H1 (cell line): ENCODE measurements around the gene HTR3C. TPM values are rescaled to one million over a fixed set of nuclear protein-coding genes. Genes with fewer than 3 reads are reported as not detected.

ENCODE experiments used
- CHD7 ChIP-seq: fragments of 300-600 bp; sonication (generic); IDR thresholded peaks from 2 replicates; pipeline ENCODE4 v1.7.1; 2012; ENCODE audit warnings: low read length, moderate library complexity, mild to moderate bottlenecking, inconsistent platforms; ENCODE audit not compliant: insufficient replicate concordance
- POLR2AphosphoS5 ChIP-seq: IDR thresholded peaks from 2 replicates; pipeline ENCODE4 v1.6.1; 2011; ENCODE audit warnings: low read depth, low read length
- RFX5 ChIP-seq: IDR thresholded peaks from 2 replicates; pipeline ENCODE4 v1.6.1; 2011; ENCODE audit warnings: low read depth, low read length, improper control_type of control experiment, borderline replicate concordance
- SAP30 ChIP-seq: fragments of 300-600 bp; sonication (generic); IDR thresholded peaks from 2 replicates; pipeline ENCODE4 v1.7.1; 2012; ENCODE audit warnings: low read length, moderate library complexity, mild to moderate bottlenecking, inconsistent platforms; ENCODE audit not compliant: insufficient read depth, insufficient replicate concordance
- TCF12 ChIP-seq: IDR thresholded peaks from 2 replicates; pipeline ENCODE4 v1.6.1; 2011; ENCODE audit warnings: low read depth, mild to moderate bottlenecking, low read length
- USF2 ChIP-seq: IDR thresholded peaks from 2 replicates; pipeline ENCODE4 v1.6.1; 2011; ENCODE audit warnings: low read length, improper control_type of control experiment
- polyA plus RNA-seq, 7 experiments: library from polyadenylated mRNA; depleted of rRNA in 3 of 7; stranded (reverse) in 5 of 7; unstranded in 2 of 7; fragments of >200 nt in 5 of 7; fragments of 200-250 nt in 2 of 7; gene quantifications; 1 replicate in 5 of 7; 2 replicates in 1 of 7; 4 replicates in 1 of 7; pipeline versions ENCODE4 v1.2.1 to v1.2.3, GENCODE V29; 2011 to 2013; ENCODE audit warnings: missing spikeins in 2 of 7, mixed read lengths in 2 of 7
- total RNA-seq: library from RNA; stranded (reverse); fragmentation: NEBNext Ultra II Directional; extraction: Animal tissue kit (Norgen Biotek cat#: 25700); gene quantifications from 2 replicates; pipeline ENCODE4 v1.2.1, GENCODE V29; 2021

The HTR3C gene
- total and polyA plus RNA-seq, 2 of the 8 experiments (the other 6 are each of a cell fraction or from before 2014, with no cell fraction given) = 0.03 TPM; not detected in 1

GRCh38 chr3:184040010-184040409 is 12.8 kb upstream of the HTR3C start (continued):
- no peak for TF ChIP-seq CHD7
- TF ChIP-seq TCF12 = no peak
- no peak for TF ChIP-seq RFX5
- TF ChIP-seq POLR2AphosphoS5 = no peak
- TF ChIP-seq SAP30 = no peak
- no peak for TF ChIP-seq USF2
